ENCODE measurements around the gene PGM1.

- TF ChIP-seq CTCF (conservative IDR thresholded peaks at IDR 0.05; ENCODE audit: low read depth, low read length) (no peak), EZH2 (IDR thresholded peaks at IDR 0.05; ENCODE audit: borderline replicate concordance, low read depth, low read length, poor library complexity, severe bottlenecking) (no peak)
Observed at GRCh38 chr1:63618011-63618410, 24.8 kb downstream of the PGM1 start.
